Osteoblast (primary cell): ENCODE measurements around the gene CIZ1. TPM values are rescaled to one million over a fixed set of nuclear protein-coding genes. Genes with fewer than 3 reads are reported as not detected.
A peak's percentile ranks its signal among the peaks of the same experiment; 100 is the strongest.

ENCODE experiments used
- DNase-seq: peaks from one replicate; pipeline ENCODE4 v3.0.0; 2011; ENCODE audit warnings: low spot score, mixed read lengths; ENCODE audit not compliant: insufficient read length; ENCODE audit errors: missing footprints
- H2AFZ ChIP-seq: 2 replicates; pipeline ENCODE4 v1.6.0; 2011; ENCODE audit warnings: mild to moderate bottlenecking, low read length
- H3K27ac ChIP-seq: 2 replicates; pipeline ENCODE4 v1.5.1; 2011; ENCODE audit warnings: mild to moderate bottlenecking, low read depth, low read length, moderate library complexity
- H3K27me3 ChIP-seq: 2 replicates; pipeline ENCODE4 v1.6.0; 2012; ENCODE audit warnings: mild to moderate bottlenecking, control low read depth, inconsistent platforms, low read length, moderate library complexity; ENCODE audit not compliant: insufficient read depth
- H3K36me3 ChIP-seq: 2 replicates; pipeline ENCODE4 v1.5.1; 2011; ENCODE audit warnings: mild to moderate bottlenecking, low read length, control low read depth, moderate library complexity; ENCODE audit not compliant: insufficient read depth
- H3K4me1 ChIP-seq: 2 replicates; pipeline ENCODE4 v1.5.1; 2011; ENCODE audit warnings: mild to moderate bottlenecking, low read length, control low read depth, moderate library complexity; ENCODE audit not compliant: insufficient read depth
- H3K4me2 ChIP-seq: 2 replicates; pipeline ENCODE4 v1.6.0; 2011; ENCODE audit warnings: mild to moderate bottlenecking, low read length; ENCODE audit not compliant: insufficient read depth
- H3K4me3 ChIP-seq: fragments of 200-600 bp; sonication (generic); 3 replicates; pipeline ENCODE4 v1.5.1; 2012; ENCODE audit warnings: mild to moderate bottlenecking, low read length, inconsistent platforms; ENCODE audit not compliant: insufficient read depth
- H3K79me2 ChIP-seq: 2 replicates; pipeline ENCODE4 v1.6.0; 2012; ENCODE audit warnings: mild to moderate bottlenecking, low read length, control low read depth, inconsistent platforms; ENCODE audit not compliant: insufficient read depth
- H3K9me3 ChIP-seq: 2 replicates; pipeline ENCODE4 v1.5.1; 2011; ENCODE audit warnings: low read depth, low read length, control low read depth
- H4K20me1 ChIP-seq: 2 replicates; pipeline ENCODE4 v1.6.0; 2012; ENCODE audit warnings: mild to moderate bottlenecking, low read length, control low read depth; ENCODE audit not compliant: insufficient read depth
- CTCF ChIP-seq: IDR thresholded peaks from 2 replicates; pipeline ENCODE4 v1.5.1; 2011; ENCODE audit warnings: mild to moderate bottlenecking, low read depth, low read length, moderate library complexity; ENCODE audit errors: extremely low read depth
- total RNA-seq: library from RNA; depleted of rRNA; stranded (reverse); fragments of >200 nt; gene quantifications from 2 replicates; pipeline ENCODE4 v1.2.3, GENCODE V29; 2012

Gene CIZ1
- total RNA-seq, 1 donor: 33.7 TPM

- no peak for TF ChIP-seq CTCF
These were observed 31.4 kb downstream of the CIZ1 start, which contains the start of gene BBLN for GRCh38 chr9:128159784-128160602. BBLN (plus strand) TSS chr9:128160265; CDS start chr9:128160408, 143 bp downstream.

GRCh38 chr9:128159522-128159783, 31.9 kb downstream of the CIZ1 start:
- Histone ChIP-seq H3K4me2 (peak overlapping the region; percentile 86), H4K20me1 (peaks cover 27% of the 10 kb centered on the region), H3K36me3 (peaks cover 10% of the 10 kb centered on the region), H3K27me3 (no peaks in the 10 kb centered on the region), H3K4me3 (peak overlapping the region; percentile 90), H2AFZ (peak overlapping the region; percentile 90), H3K27ac (no peak overlapping the region), H3K79me2 (peaks cover 14% of the 10 kb centered on the region), H3K9me3 (no peaks in the 10 kb centered on the region), H3K4me1 (peaks cover 19% of the 10 kb centered on the region)
- DNase-seq: no peak
- TF ChIP-seq CTCF: no peak

More at GRCh38 chr9:128159784-128160602, 31.4 kb downstream of the CIZ1 start, which contains the start of gene BBLN:
- H4K20me1 ChIP-seq: peaks cover 30% of the 10 kb centered on the region
- peak; percentile 99 for DNase-seq
- H3K79me2 ChIP-seq: peaks cover 14% of the 10 kb centered on the region
- H3K4me1 ChIP-seq: peaks cover 19% of the 10 kb centered on the region
- no peaks in the 10 kb centered on the region for H3K27me3 ChIP-seq
- peaks cover 10% of the 10 kb centered on the region for H3K36me3 ChIP-seq
- peak within 1 kb of the TSS; percentile 90 for H2AFZ ChIP-seq
- H3K9me3 ChIP-seq: no peaks in the 10 kb centered on the region
- H3K4me2 ChIP-seq: peak within 1 kb of the TSS; percentile 94
- H3K4me3 ChIP-seq: peak within 1 kb of the TSS; percentile 90
- no peak within 1 kb of the TSS for H3K27ac ChIP-seq

- Histone ChIP-seq H3K9me3 (no peaks in the 10 kb centered on the region), H2AFZ (no peak overlapping the region), H4K20me1 (peaks cover 4% of the 10 kb centered on the region), H3K27me3 (no peaks in the 10 kb centered on the region), H3K79me2 (peaks cover 2% of the 10 kb centered on the region), H3K4me2 (no peak overlapping the region), H3K27ac (no peak overlapping the region), H3K4me1 (peaks cover 2% of the 10 kb centered on the region), H3K36me3 (no peaks in the 10 kb centered on the region), H3K4me3 (no peak overlapping the region)
- DNase-seq: peak; percentile 65
- no peak for TF ChIP-seq CTCF
These were observed 35.5 kb downstream of the CIZ1 start for GRCh38 chr9:128155736-128156500.
